ENCODE measurements around the gene BCL3. TPM values are rescaled to one million over a fixed set of nuclear protein-coding genes. Genes with fewer than 3 reads are reported as not detected.

The BCL3 gene
- total and polyA plus RNA-seq, 2 of the 13 experiments (the other 11 are each of a cell fraction or from before 2014, with no cell fraction given), result 2.3 to 4.0 TPM

GRCh38 chr19:44725251-44725650, 23.3 kb upstream of the BCL3 start (continued):
- TF ChIP-seq TFDP1 (CRISPR knock-in tag; IDR thresholded peaks at IDR 0.05; ENCODE audit: borderline replicate concordance) (peak; percentile 63; the same call in 1 of the 2 replicates), FOXO4 (CRISPR knock-in tag; conservative IDR thresholded peaks at IDR 0.05) (no peak), ZHX1 (CRISPR knock-in tag; IDR thresholded peaks at IDR 0.05; ENCODE audit: low read depth) (peak; percentile 76; the same call in 1 of the 2 replicates), ZFYVE20 (CRISPR knock-in tag; IDR thresholded peaks at IDR 0.05; ENCODE audit: borderline replicate concordance, low read depth) (no peak), TEAD3 (CRISPR knock-in tag; optimal IDR thresholded peaks at IDR 0.05; ENCODE audit: borderline replicate concordance) (peak; percentile 10), UBTF (CRISPR knock-in tag; IDR thresholded peaks at IDR 0.05) (peak; percentile 74), GABPB1 (CRISPR knock-in tag; IDR thresholded peaks at IDR 0.05) (peak; percentile 48), NR2F1 (CRISPR knock-in tag; IDR thresholded peaks at IDR 0.05) (peak in 1 of 2 experiments; percentile 62; a peak in 1 of 4 replicates), KLF6 (CRISPR knock-in tag; IDR thresholded peaks at IDR 0.05) (0 out of 2 replicates have a peak, but pooled peaks have one; percentile 32), TFDP2 (CRISPR knock-in tag; IDR thresholded peaks at IDR 0.05) (peak; percentile 85), ZNF670 (CRISPR knock-in tag; IDR thresholded peaks at IDR 0.05; ENCODE audit: borderline replicate concordance) (no peak), SNAI1 (CRISPR knock-in tag; IDR thresholded peaks at IDR 0.05; ENCODE audit: borderline replicate concordance) (no peak), THRA (CRISPR knock-in tag; IDR thresholded peaks at IDR 0.05; ENCODE audit: borderline replicate concordance) (peak; percentile 60; the same call in 1 of the 2 replicates), ZNF614 (CRISPR knock-in tag; IDR thresholded peaks at IDR 0.05; ENCODE audit: borderline replicate concordance) (peak; percentile 19; the same call in 1 of the 2 replicates), KDM3A (CRISPR knock-in tag; IDR thresholded peaks at IDR 0.05; ENCODE audit: low read depth) (0 out of 2 replicates have a peak, but pooled peaks have one; percentile 34), ESRRA (CRISPR knock-in tag; IDR thresholded peaks at IDR 0.05; ENCODE audit: low read depth) (peak; percentile 69; the same call in 1 of the 2 replicates), ZBTB7B (CRISPR knock-in tag; IDR thresholded peaks at IDR 0.05) (peak; percentile 74; the same call in 1 of the 2 replicates), ZNF564 (CRISPR knock-in tag; IDR thresholded peaks at IDR 0.05) (no peak), ZNF781 (CRISPR knock-in tag; IDR thresholded peaks at IDR 0.05; ENCODE audit: borderline replicate concordance, not compliant biosample characterization) (no peak)
